ENCODE data around the gene CEP104. TPM values are rescaled to one million over a fixed set of nuclear protein-coding genes. Genes with fewer than 3 reads are reported as not detected.

The CEP104 gene
- polyA plus RNA-seq, 2 of the 4 experiments (the other 2 are of a cell fraction), result 14.5 to 28.8 TPM

GRCh38 chr1:3837200-3837599, 19.8 kb downstream of the CEP104 start:
- Histone ChIP-seq H3K9me3 (peaks cover 7% of the 10 kb centered on the region; the same call in 2 of the 3 replicates), H3K4me1 (no peaks in the 10 kb centered on the region), H3K27ac (no peak overlapping the region), H3K4me3 (no peak overlapping the region), H3K4me2 (no peak overlapping the region)
- no peak for DNase-seq (ENCODE audit: low read depth in 1 of 2, low spot score in 1 of 2)
- no peak for FAIRE-seq
- TF ChIP-seq JUNB (IDR thresholded peaks at IDR 0.05) (no peak), CHD2 (IDR thresholded peaks at IDR 0.05; ENCODE audit: low read length, partially characterized antibody) (no peak), HDAC2 (IDR thresholded peaks at IDR 0.05) (no peak), MAZ (IDR thresholded peaks at IDR 0.05; ENCODE audit: borderline replicate concordance, low read depth, low read length) (no peak), USF2 (IDR thresholded peaks at IDR 0.05) (no peak)
- ChIA-PET POLR2A (no interaction called here), CTCF (no interaction called here)
- ATAC-seq, result no peak
- 92% methylated on average over 6 of the region's 6 CpGs for WGBS (ENCODE audit: missing lambda C conversion rate)

DNA sequence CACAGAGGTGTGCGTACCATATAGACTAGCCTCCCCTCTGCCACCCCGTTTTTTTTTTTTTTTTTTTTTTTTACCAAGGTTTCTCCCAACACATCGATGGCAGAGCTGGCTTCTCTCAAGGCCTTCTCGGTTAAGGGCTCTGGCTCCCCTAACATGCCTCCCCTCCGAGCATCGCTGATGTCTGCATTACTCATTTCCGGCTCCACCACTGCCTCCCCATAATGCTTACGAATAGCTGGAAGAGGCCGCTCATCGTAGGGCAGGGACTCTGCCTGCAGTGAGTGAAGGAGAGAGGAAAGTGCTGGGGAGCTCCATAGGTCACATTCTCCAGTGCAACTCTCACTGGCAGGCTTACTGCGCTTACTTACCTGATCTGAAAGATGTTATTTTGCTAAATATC, 20.6 kb downstream of the CEP104 start:
- H3K4me2 ChIP-seq, result no peak overlapping the region
- ChIA-PET POLR2A (no interaction called here), CTCF (no interaction called here)
- TF ChIP-seq CEBPB (IDR thresholded peaks at IDR 0.05) (no peak), HOXB13 (CRISPR knock-in tag; IDR thresholded peaks at IDR 0.05; ENCODE audit: low read depth) (no peak), BCL3 (IDR thresholded peaks at IDR 0.05) (no peak), GATA3 (IDR thresholded peaks at IDR 0.05; ENCODE audit: borderline replicate concordance) (no peak), CBX8 (IDR thresholded peaks at IDR 0.05) (no peak), EHMT2 (IDR thresholded peaks at IDR 0.05; ENCODE audit: low read depth) (no peak), HOXA7 (CRISPR knock-in tag; IDR thresholded peaks at IDR 0.05) (no peak)
- TF ChIP-seq, protein P1, sequence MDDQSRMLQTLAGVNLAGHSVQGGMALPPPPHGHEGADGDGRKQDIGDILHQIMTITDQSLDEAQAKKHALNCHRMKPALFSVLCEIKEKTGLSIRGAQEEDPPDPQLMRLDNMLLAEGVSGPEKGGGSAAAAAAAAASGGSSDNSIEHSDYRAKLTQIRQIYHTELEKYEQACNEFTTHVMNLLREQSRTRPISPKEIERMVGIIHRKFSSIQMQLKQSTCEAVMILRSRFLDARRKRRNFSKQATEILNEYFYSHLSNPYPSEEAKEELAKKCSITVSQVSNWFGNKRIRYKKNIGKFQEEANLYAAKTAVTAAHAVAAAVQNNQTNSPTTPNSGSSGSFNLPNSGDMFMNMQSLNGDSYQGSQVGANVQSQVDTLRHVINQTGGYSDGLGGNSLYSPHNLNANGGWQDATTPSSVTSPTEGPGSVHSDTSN (IDR thresholded peaks at IDR 0.05), result no peak
- TF ChIP-seq, protein P2, sequence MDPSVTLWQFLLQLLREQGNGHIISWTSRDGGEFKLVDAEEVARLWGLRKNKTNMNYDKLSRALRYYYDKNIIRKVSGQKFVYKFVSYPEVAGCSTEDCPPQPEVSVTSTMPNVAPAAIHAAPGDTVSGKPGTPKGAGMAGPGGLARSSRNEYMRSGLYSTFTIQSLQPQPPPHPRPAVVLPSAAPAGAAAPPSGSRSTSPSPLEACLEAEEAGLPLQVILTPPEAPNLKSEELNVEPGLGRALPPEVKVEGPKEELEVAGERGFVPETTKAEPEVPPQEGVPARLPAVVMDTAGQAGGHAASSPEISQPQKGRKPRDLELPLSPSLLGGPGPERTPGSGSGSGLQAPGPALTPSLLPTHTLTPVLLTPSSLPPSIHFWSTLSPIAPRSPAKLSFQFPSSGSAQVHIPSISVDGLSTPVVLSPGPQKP (IDR thresholded peaks at IDR 0.05; ENCODE audit: low read depth, low read length), result no peak
- H3K4me3 ChIP-seq, result no peak overlapping the region
- no peak overlapping the region for H3K27ac ChIP-seq
- H3K9me3 ChIP-seq, result peaks cover 7% of the 10 kb centered on the region; the same call in 2 of the 3 replicates
- 93% methylated on average over 11 of the region's 11 CpGs for WGBS (ENCODE audit: missing lambda C conversion rate)
- DNase-seq (ENCODE audit: low read depth in 1 of 2, low spot score in 1 of 2) (no peak), ATAC-seq (no peak), FAIRE-seq (no peak)
- no peaks in the 10 kb centered on the region for H3K4me1 ChIP-seq

GRCh38 chr1:3834701-3835100, 22.3 kb downstream of the CEP104 start:
- no peak for DNase-seq (ENCODE audit: low read depth in 1 of 2, low spot score in 1 of 2)
- TF ChIP-seq RCOR1 (IDR thresholded peaks at IDR 0.05; ENCODE audit: low read depth, low read length) (no peak), ZSCAN20 (CRISPR knock-in tag; IDR thresholded peaks at IDR 0.05) (no peak), CTCF (IDR thresholded peaks at IDR 0.05) (no peak), KDM5A (IDR thresholded peaks at IDR 0.05) (no peak), POLR2A (IDR thresholded peaks at IDR 0.05; ENCODE audit: low read length) (no peak), SMC3 (IDR thresholded peaks at IDR 0.05) (no peak), FOXS1 (CRISPR knock-in tag; IDR thresholded peaks at IDR 0.05) (no peak), RFX5 (IDR thresholded peaks at IDR 0.05) (no peak), CHD4 (IDR thresholded peaks at IDR 0.05; ENCODE audit: borderline replicate concordance) (no peak), TFCP2L1 (CRISPR knock-in tag; IDR thresholded peaks at IDR 0.05) (no peak), ZC3H11A (IDR thresholded peaks at IDR 0.05) (no peak), CBX8 (IDR thresholded peaks at IDR 0.05) (no peak), JUN (IDR thresholded peaks at IDR 0.05) (no peak), GATA3 (IDR thresholded peaks at IDR 0.05; ENCODE audit: borderline replicate concordance) (no peak), HOXB5 (CRISPR knock-in tag; IDR thresholded peaks at IDR 0.05) (no peak), HOXB13 (CRISPR knock-in tag; IDR thresholded peaks at IDR 0.05; ENCODE audit: low read depth) (no peak), POLR2AphosphoS2 (conservative IDR thresholded peaks at IDR 0.05; ENCODE audit: low read length) (no peak), NPAS2 (CRISPR knock-in tag; IDR thresholded peaks at IDR 0.05; ENCODE audit: borderline replicate concordance) (no peak), HEYL (CRISPR knock-in tag; IDR thresholded peaks at IDR 0.05) (no peak), TP53 (CRISPR knock-in tag; IDR thresholded peaks at IDR 0.05) (no peak)
- POLR2A ChIA-PET, result no interaction called here

More at GRCh38 chr1:3834701-3835100, 22.3 kb downstream of the CEP104 start:
- no peak overlapping the region for H3K4me2 ChIP-seq
- FAIRE-seq (no peak), ATAC-seq (no peak)
- H3K4me1 ChIP-seq, result no peaks in the 10 kb centered on the region
- H3K9me3 ChIP-seq, result peaks cover 7% of the 10 kb centered on the region; the same call in 2 of the 3 replicates
- H3K27ac ChIP-seq, result no peak overlapping the region
- H3K4me3 ChIP-seq, result no peak overlapping the region
- CTCF ChIA-PET, result no interaction called here
- 94% methylated on average over 10 of the region's 10 CpGs for WGBS (ENCODE audit: missing lambda C conversion rate)
